Hindlimb muscle (tissue), 1 donor: Measurements from ENCODE around the gene ZNF37A. TPM values are rescaled to one million over a fixed set of nuclear protein-coding genes. Genes with fewer than 3 reads are reported as not detected.
A peak's percentile ranks its signal among the peaks of the same experiment; 100 is the strongest.
"Not testable (repeated sequence)": the region's sequence is repeated elsewhere in the genome, so short reads cannot be mapped to it uniquely, and the experiment has no call there.

Source experiments
- DNase-seq: peaks from one replicate; pipeline ENCODE4 v3.0.0-alpha.2; 2013
- polyA plus RNA-seq: library from polyadenylated mRNA; unstranded; fragments of 120-200 nt; gene quantifications from one replicate; pipeline ENCODE4 v1.2.1, GENCODE V29; 2013; ENCODE audit not compliant: insufficient read length

The ZNF37A gene
- polyA plus RNA-seq = 7.4 TPM

- DNase-seq = peak; percentile 95
Observed at GRCh38 chr10:38094158-38094926, at the start of gene ZNF37A. Gene ZNF37A, plus strand, starts transcription at chr10:38094337. Its CDS starts 2,281 bp downstream, at chr10:38096618.

- no peak for DNase-seq
Observed at GRCh38 chr10:38045129-38045528, 49.0 kb upstream of the ZNF37A start.

- no peak for DNase-seq
Observed at GRCh38 chr10:38047666-38048065, 46.5 kb upstream of the ZNF37A start.

- no peak for DNase-seq
Observed at GRCh38 chr10:38050212-38050611, 43.9 kb upstream of the ZNF37A start.

GRCh38 chr10:38054361-38054797 is 39.8 kb upstream of the ZNF37A start:
- no peak for DNase-seq

- DNase-seq = not testable (repeated sequence)
Observed at GRCh38 chr10:38055274-38055894, 38.8 kb upstream of the ZNF37A start.

GRCh38 chr10:38069663-38070062 is 24.5 kb upstream of the ZNF37A start:
- DNase-seq = not testable (repeated sequence)

GRCh38 chr10:38070501-38070900 is 23.6 kb upstream of the ZNF37A start:
- no peak for DNase-seq

- DNase-seq = no peak
Observed at GRCh38 chr10:38072552-38072951, 21.6 kb upstream of the ZNF37A start.

- DNase-seq = no peak
Observed at GRCh38 chr10:38076687-38077086, 17.4 kb upstream of the ZNF37A start.

GRCh38 chr10:38093318-38093717 is 819 bp upstream of the ZNF37A start:
- DNase-seq = not testable (repeated sequence)

GRCh38 chr10:38093816-38094157 is 350 bp upstream of the ZNF37A start:
- DNase-seq = no peak

GRCh38 chr10:38094927-38095574 is 914 bp downstream of the ZNF37A start:
- no peak for DNase-seq

- DNase-seq = no peak
Observed at GRCh38 chr10:38102880-38103279, 8.7 kb downstream of the ZNF37A start.

GRCh38 chr10:38103756-38104155 is 9.6 kb downstream of the ZNF37A start:
- DNase-seq = no peak

GRCh38 chr10:38112159-38112558 is 18.0 kb downstream of the ZNF37A start:
- no peak for DNase-seq

- no peak for DNase-seq
Observed at GRCh38 chr10:38118072-38118807, 24.1 kb downstream of the ZNF37A start.

- DNase-seq = no peak
Observed at GRCh38 chr10:38119038-38119437, 24.9 kb downstream of the ZNF37A start.

GRCh38 chr10:38127812-38128211 is 33.7 kb downstream of the ZNF37A start:
- DNase-seq = no peak

GRCh38 chr10:38143587-38143986 is 49.5 kb downstream of the ZNF37A start:
- no peak for DNase-seq

- DNase-seq = no peak
Observed at GRCh38 chr10:38146579-38147333, 52.6 kb downstream of the ZNF37A start.

GRCh38 chr10:38147686-38148085 is 53.5 kb downstream of the ZNF37A start:
- DNase-seq = no peak
